ENCODE data around the gene NRP2.

GRCh38 chr2:205822579-205822978, 140.3 kb downstream of the NRP2 start:
- no peak for TF ChIP-seq RARB (CRISPR knock-in tag; IDR thresholded peaks at IDR 0.05)
- no peak for TF ChIP-seq BACH2 (CRISPR knock-in tag; IDR thresholded peaks at IDR 0.05; ENCODE audit: borderline replicate concordance)
- TF ChIP-seq CSDC2 (CRISPR knock-in tag; IDR thresholded peaks at IDR 0.05): no peak
- TF ChIP-seq ZNF565 (CRISPR knock-in tag; conservative IDR thresholded peaks at IDR 0.05; ENCODE audit: low read depth): no peak
